Panc1 (cell line): ENCODE results near the gene SCGB3A1. TPM values are rescaled to one million over a fixed set of nuclear protein-coding genes. Genes with fewer than 3 reads are reported as not detected.

Experiments
- ATAC-seq: fragments of 200-7000 bp; cut with Tn5 transposase; 2 replicates; pipeline ENCODE4 v1.9.1; 2020; ENCODE audit warnings: mild to moderate bottlenecking, moderate library complexity
- BruUV-seq: library from RNA; stranded (reverse); fragments of 400-500 nt; replicated peaks from 2 replicates; lab custom pipeline; 2021; lab: Mats Ljungman, UMichigan
- CTCF ChIA-PET: fragments of 300-600 bp; sonication (Branson Sonifier 250); formaldehyde crosslinking; loops from one replicate; lab custom pipeline; 2022; ENCODE audit warnings: antibody characterized with exemption; lab: Charles Lee
- POLR2A ChIA-PET: fragments of 300-600 bp; sonication (Branson Sonifier 250); formaldehyde crosslinking; loops from one replicate; lab custom pipeline; 2022; ENCODE audit warnings: antibody characterized with exemption; lab: Charles Lee
- DNase-seq: peaks from one replicate; pipeline ENCODE4 v3.0.0-alpha.2; 2010; ENCODE audit warnings: low read depth, low spot score
- H3K27ac ChIP-seq: 2 replicates; pipeline ENCODE4 v1.5.1; 2011; ENCODE audit warnings: mild to moderate bottlenecking, low read length, inconsistent platforms
- H3K27me3 ChIP-seq: fragments of 200-500 bp; sonication (Bioruptor generic); 2 replicates; pipeline ENCODE4 v1.6.0; 2014; ENCODE audit warnings: low read length, inconsistent platforms; ENCODE audit not compliant: control insufficient read depth, insufficient read depth
- H3K36me3 ChIP-seq: fragments of 200-500 bp; sonication (Bioruptor generic); 2 replicates; pipeline ENCODE4 v1.5.1; 2014; ENCODE audit warnings: inconsistent platforms, mild to moderate bottlenecking, low read length, moderate library complexity; ENCODE audit not compliant: control insufficient read depth, insufficient read depth
- H3K4me1 ChIP-seq: 2 replicates; pipeline ENCODE4 v1.5.1; 2011; ENCODE audit warnings: inconsistent platforms, mild to moderate bottlenecking, low read length, moderate library complexity; ENCODE audit not compliant: control insufficient read depth, insufficient read depth
- H3K4me3 ChIP-seq, 2 experiments: 2 replicates each; pipeline ENCODE4 v1.5.1; 2011 to 2012; ENCODE audit warnings: low read depth in 2 of 2, low read length in 2 of 2, mild to moderate bottlenecking in 2 of 2, inconsistent platforms in 1 of 2, moderate library complexity in 1 of 2
- H3K9me3 ChIP-seq: fragments of 200-500 bp; sonication (Bioruptor generic); 2 replicates; pipeline ENCODE4 v1.5.1; 2014; ENCODE audit warnings: low read depth, mild to moderate bottlenecking, inconsistent platforms, low read length, moderate library complexity; ENCODE audit not compliant: control insufficient read depth, insufficient read depth
- POLR2AphosphoS5 ChIP-seq: IDR thresholded peaks from 2 replicates; pipeline ENCODE4 v1.6.1; 2012; ENCODE audit warnings: mild to moderate bottlenecking, low read depth, low read length, moderate library complexity
- SIN3A ChIP-seq: IDR thresholded peaks from 2 replicates; pipeline ENCODE4 v1.6.1; 2012; ENCODE audit warnings: low read depth, mild to moderate bottlenecking, low read length, moderate library complexity, borderline replicate concordance; ENCODE audit not compliant: insufficient read depth
- TCF7L2 ChIP-seq: IDR thresholded peaks from 2 replicates; pipeline ENCODE4 v1.6.1; 2011; ENCODE audit warnings: mild to moderate bottlenecking, low read depth, low read length, inconsistent platforms
- in situ Hi-C: cut with HindIII; loops from 2 replicates; pipeline ENCODE4 v1.10.0; 2016; ENCODE audit warnings: low sequenced_read_pairs, low pct_unique_long_range_greater_than_20kb
- intact Hi-C: fragments of 100-400 bp; cut with micrococcal nuclease; formaldehyde crosslinking; loops from one replicate; pipeline ENCODE4 v1.10.0; 2022; ENCODE audit not compliant: unreplicated experiment
- total RNA-seq: library from RNA; stranded (reverse); gene quantifications from one replicate; pipeline ENCODE4 v1.2.1, GENCODE V29; 2021; ENCODE audit not compliant: unreplicated experiment
- TF ChIP-seq, protein P1 (sequence below): fragments of 450-650 bp; IDR thresholded peaks from 2 replicates; pipeline ENCODE4 v1.5.1; 2017; ENCODE audit warnings: mild to moderate bottlenecking
- TF ChIP-seq, protein P2 (sequence below), 2 experiments: IDR thresholded peaks; 2 replicates each; pipeline ENCODE4 v1.6.1; 2011 to 2012; ENCODE audit warnings: low read depth in 2 of 2, control low read depth in 1 of 2, low read length in 1 of 2, mild to moderate bottlenecking in 1 of 2, moderate library complexity in 1 of 2; ENCODE audit not compliant: insufficient read depth in 1 of 2

SCGB3A1 gene
- total RNA-seq, 1 experiment from 2014 or later = not detected

DNA sequence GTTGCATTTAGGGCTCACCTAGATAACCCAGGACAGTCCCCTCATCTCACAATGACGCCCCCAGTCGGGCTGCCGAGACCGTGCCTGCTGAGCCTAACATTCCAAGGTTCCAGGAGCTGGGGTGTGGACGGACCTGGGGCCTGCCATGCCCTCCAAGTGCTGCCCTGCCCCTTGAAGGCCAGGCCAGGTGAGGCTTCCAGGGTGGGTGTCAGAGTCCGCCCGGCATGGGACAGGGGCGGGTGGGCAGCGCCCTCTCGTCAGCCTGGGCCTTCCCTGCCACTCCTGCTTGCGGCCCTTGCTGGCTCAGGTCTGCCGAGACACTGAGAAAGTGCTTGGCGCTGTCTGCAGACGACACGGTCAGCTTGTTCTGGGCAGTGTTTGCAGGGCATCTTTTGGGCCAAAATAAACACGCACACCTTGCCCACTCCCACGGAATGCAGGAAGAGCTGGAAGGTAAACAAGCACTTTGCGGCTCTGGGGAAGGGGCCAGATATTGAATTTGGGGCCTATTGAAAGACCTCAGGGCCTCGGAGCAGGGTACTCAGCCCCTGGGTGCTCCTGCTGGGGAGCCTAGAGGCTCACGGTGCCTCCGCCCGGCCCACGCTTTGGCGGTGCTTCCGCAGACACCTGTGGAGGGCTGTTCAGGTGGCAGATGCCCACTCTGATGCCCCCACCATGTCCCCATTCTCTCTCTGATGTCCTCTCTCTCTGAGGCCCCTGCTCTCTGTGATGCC, 4.2 kb upstream of the SCGB3A1 start:
- POLR2A ChIA-PET = interaction anchor here (0.5 kb wide), 1 partner anchor 67 kb away, joined by 8 read pairs; no protein-coding TSS in a partner anchor
- intact Hi-C loops = no loop called here
- ATAC-seq (no peak), DNase-seq (no peak)
- Histone ChIP-seq H3K27ac (no peak overlapping the region), H3K4me3 (no peak overlapping the region), H3K4me1 (no peaks in the 10 kb centered on the region), H3K36me3 (no peaks in the 10 kb centered on the region), H3K27me3 (no peaks in the 10 kb centered on the region), H3K9me3 (no peaks in the 10 kb centered on the region)
- CTCF ChIA-PET = interaction anchor here (1.0 kb wide), 1 partner anchor 11 kb away, joined by 5 read pairs; no protein-coding TSS in a partner anchor
- TF ChIP-seq TCF7L2 (no peak), SIN3A (no peak), POLR2AphosphoS5 (no peak)
- TF ChIP-seq, protein P1, sequence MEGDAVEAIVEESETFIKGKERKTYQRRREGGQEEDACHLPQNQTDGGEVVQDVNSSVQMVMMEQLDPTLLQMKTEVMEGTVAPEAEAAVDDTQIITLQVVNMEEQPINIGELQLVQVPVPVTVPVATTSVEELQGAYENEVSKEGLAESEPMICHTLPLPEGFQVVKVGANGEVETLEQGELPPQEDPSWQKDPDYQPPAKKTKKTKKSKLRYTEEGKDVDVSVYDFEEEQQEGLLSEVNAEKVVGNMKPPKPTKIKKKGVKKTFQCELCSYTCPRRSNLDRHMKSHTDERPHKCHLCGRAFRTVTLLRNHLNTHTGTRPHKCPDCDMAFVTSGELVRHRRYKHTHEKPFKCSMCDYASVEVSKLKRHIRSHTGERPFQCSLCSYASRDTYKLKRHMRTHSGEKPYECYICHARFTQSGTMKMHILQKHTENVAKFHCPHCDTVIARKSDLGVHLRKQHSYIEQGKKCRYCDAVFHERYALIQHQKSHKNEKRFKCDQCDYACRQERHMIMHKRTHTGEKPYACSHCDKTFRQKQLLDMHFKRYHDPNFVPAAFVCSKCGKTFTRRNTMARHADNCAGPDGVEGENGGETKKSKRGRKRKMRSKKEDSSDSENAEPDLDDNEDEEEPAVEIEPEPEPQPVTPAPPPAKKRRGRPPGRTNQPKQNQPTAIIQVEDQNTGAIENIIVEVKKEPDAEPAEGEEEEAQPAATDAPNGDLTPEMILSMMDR = no peak
- TF ChIP-seq, protein P2, sequence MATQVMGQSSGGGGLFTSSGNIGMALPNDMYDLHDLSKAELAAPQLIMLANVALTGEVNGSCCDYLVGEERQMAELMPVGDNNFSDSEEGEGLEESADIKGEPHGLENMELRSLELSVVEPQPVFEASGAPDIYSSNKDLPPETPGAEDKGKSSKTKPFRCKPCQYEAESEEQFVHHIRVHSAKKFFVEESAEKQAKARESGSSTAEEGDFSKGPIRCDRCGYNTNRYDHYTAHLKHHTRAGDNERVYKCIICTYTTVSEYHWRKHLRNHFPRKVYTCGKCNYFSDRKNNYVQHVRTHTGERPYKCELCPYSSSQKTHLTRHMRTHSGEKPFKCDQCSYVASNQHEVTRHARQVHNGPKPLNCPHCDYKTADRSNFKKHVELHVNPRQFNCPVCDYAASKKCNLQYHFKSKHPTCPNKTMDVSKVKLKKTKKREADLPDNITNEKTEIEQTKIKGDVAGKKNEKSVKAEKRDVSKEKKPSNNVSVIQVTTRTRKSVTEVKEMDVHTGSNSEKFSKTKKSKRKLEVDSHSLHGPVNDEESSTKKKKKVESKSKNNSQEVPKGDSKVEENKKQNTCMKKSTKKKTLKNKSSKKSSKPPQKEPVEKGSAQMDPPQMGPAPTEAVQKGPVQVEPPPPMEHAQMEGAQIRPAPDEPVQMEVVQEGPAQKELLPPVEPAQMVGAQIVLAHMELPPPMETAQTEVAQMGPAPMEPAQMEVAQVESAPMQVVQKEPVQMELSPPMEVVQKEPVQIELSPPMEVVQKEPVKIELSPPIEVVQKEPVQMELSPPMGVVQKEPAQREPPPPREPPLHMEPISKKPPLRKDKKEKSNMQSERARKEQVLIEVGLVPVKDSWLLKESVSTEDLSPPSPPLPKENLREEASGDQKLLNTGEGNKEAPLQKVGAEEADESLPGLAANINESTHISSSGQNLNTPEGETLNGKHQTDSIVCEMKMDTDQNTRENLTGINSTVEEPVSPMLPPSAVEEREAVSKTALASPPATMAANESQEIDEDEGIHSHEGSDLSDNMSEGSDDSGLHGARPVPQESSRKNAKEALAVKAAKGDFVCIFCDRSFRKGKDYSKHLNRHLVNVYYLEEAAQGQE (IDR thresholded peaks at IDR 0.05; ENCODE audit: insufficient read depth in 1 of 2, low read depth in 2 of 2, low read length in 1 of 2) = no peak
- in situ Hi-C loops = no loop called here
- no TSS peak for BruUV-seq

DNA sequence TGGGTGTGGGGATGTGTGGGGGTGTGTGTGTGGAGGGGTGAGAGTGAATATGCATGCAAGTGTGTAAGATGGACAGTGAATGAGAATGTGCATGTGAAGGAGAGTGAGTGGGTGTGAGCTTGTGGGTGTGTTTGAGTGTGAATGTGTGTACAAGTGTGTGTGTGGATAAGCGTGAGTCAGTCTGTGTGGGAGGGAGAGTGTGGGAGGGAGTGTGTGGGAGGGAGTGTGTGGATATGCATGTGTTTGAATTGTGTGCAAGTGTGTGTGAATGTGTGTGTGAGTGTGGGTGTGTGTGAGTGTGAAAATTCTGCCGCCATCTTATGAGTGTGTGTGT, 3.7 kb upstream of the SCGB3A1 start:
- H3K4me3 ChIP-seq = no peak overlapping the region
- ATAC-seq = no peak
- no peak overlapping the region for H3K27ac ChIP-seq
- no peaks in the 10 kb centered on the region for H3K4me1 ChIP-seq
- H3K9me3 ChIP-seq = no peaks in the 10 kb centered on the region
- POLR2A ChIA-PET = no interaction called here
- TF ChIP-seq, protein P1 = no peak
- TF ChIP-seq POLR2AphosphoS5 (no peak), SIN3A (no peak), TCF7L2 (no peak)
- TF ChIP-seq, protein P2 (IDR thresholded peaks at IDR 0.05; ENCODE audit: insufficient read depth in 1 of 2, low read depth in 2 of 2, low read length in 1 of 2) = no peak
- no peaks in the 10 kb centered on the region; the same call in 1 of the 2 replicates for H3K27me3 ChIP-seq
- intact Hi-C loops (no loop called here), in situ Hi-C loops (no loop called here)
- no TSS peak for BruUV-seq
- no peaks in the 10 kb centered on the region for H3K36me3 ChIP-seq
- DNase-seq = no peak
- CTCF ChIA-PET = interaction anchor here (1.0 kb wide), 1 partner anchor 11 kb away, joined by 5 read pairs; no protein-coding TSS in a partner anchor
